NCI-H2196 treated with DMSO at 0.1 percent for 48 hours (cell line): Measurements from ENCODE around the gene TBPL2.
"Not testable (repeated sequence)": the region's sequence is repeated elsewhere in the genome, so short reads cannot be mapped to it uniquely, and the experiment has no call there.

Experiments
- DNase-seq: peaks from one replicate; lab custom pipeline; 2025; ENCODE audit not compliant: unreplicated experiment; lab: John Stamatoyannopoulos, UW

TBPL2 gene

DNA sequence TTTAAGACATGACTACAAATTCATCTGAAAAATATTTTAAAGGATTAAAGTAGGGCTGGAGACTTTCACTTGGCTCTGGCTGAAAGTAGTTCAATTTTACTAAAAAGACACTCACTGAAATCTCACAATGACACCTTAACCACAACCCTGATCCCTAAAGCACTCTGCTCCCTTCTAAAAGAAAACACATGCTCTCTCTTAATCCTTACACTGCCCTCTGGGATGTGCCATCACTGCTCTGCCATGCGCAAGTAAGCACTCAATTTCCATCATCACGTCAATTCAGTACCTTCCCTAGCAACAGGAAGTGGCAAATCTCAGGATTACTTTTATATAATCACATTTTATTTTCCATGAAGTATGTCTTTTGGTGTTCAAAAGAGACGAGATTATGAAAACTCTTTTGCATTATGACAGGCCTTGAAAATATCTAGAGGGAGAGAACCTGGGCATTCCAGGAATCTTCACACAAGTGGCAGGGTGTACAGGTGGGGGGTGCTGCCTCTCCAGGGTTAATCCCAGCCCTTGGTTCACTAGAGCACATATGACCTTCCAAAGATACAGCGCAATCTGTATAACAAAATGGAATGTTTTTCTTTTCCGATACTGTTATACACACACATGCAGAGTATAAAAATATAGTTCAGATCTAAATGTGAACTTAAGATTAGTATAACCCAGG lies 36.1 kb downstream of the TBPL2 start:
- no peak for DNase-seq

DNA sequence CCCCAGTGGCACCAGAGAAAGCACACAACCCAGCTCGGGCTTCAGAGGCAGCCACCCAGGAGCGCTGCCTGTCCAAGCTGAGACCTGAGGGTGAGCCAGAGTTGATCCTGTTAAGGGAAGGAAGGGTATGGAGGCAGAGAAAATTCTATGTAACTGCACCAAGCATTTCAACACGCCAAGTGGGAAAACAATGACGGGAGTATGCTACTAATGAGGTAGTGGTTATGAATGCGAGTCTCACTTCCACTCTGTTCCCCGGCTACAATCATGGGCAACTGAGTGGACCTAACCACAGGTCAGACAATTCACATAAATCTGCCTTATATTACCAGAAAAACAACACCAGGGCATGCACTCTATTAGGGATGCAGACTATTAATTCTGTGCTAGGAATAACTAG lies 38.7 kb downstream of the TBPL2 start:
- no peak for DNase-seq

GRCh38 chr14:55399852-55400251 lies 40.6 kb downstream of the TBPL2 start:
- no peak for DNase-seq

DNA sequence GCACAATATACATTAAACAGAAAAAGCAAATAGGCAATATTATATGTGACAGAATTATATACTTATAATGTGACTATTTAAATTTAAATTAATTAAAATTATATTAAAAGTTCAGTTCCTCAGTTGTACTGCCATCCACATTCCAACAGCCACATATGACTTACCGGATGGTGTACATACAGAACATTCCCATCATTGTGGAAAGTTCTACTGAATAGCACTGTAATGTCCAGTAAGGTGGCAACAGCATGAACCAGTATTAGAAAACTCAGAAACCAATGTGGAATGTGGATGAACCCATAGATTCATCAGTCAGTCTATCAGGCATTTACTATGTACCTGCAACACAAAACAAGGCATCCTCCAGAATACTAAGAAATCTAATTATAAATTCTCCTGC lies 41.2 kb downstream of the TBPL2 start:
- DNase-seq, result no peak

GRCh38 chr14:55398679-55399078 lies 41.7 kb downstream of the TBPL2 start:
- no peak for DNase-seq

- DNase-seq, result no peak
These were observed 51.1 kb downstream of the TBPL2 start for GRCh38 chr14:55389330-55389729.

GRCh38 chr14:55388160-55388559 lies 52.3 kb downstream of the TBPL2 start:
- no peak for DNase-seq

GRCh38 chr14:55387121-55387520 lies 53.3 kb downstream of the TBPL2 start:
- DNase-seq, result no peak

DNA sequence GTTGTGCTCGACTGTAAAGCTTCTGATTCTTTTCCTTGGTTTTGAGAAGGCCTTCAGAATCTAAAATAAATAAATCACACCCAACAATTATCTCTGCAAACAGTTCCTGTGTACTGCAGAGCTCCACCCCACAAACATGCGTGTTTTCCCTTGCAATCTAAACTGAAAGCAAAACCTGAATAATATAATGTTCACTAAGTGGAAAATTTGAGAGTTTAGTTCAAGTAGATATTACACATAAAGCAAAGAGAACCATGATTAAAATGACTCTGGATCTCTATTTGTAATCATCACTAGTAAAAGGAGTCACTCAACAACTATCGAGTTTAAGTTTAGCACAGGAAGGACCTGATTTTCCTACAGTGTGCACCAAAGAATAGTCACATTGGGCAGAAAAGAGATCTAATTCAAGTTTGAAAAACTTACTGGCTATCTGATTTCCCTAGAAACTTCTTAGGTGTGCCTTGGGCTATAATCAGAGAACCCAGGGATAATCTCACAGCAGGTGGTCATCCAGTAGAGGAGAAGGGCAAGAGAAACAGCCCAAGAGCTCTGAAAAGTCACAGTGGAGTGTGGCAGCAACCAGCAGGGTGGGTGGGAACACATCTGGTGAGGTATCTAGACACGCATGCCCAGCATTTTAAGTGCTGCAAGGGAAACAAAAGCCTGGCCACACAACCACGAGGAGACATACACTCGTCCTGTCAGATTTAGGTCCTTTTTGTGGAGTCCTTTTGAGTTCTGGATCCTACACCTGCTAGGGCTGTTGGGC lies 54.2 kb downstream of the TBPL2 start:
- DNase-seq, result no peak

- no peak for DNase-seq
These were observed 55.9 kb downstream of the TBPL2 start for GRCh38 chr14:55384536-55384935.

GRCh38 chr14:55383541-55384140 lies 56.8 kb downstream of the TBPL2 start:
- DNase-seq, result no peak

- not testable (repeated sequence) for DNase-seq
These were observed 57.4 kb downstream of the TBPL2 start for GRCh38 chr14:55383056-55383466.

DNA sequence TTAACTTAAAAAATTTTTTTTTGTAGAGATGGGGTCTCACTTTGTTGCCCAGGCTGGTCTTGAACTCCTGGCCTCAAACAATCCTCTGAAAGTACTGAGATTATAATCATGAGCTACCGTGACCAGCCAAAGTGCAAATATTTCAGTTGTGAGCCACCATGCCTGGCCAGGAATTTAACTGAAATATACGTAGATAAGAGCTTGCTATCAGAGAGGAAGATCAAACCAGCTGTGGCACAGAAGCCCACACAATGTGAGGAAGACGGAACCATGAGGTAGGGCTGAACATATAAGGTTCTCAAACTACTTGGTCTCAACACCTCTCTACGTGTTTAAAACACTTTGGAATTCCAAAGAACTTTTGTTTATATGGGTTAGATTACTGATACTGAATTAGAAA lies 57.9 kb downstream of the TBPL2 start:
- no peak for DNase-seq

GRCh38 chr14:55381561-55381960 lies 58.9 kb downstream of the TBPL2 start:
- DNase-seq, result no peak

DNA sequence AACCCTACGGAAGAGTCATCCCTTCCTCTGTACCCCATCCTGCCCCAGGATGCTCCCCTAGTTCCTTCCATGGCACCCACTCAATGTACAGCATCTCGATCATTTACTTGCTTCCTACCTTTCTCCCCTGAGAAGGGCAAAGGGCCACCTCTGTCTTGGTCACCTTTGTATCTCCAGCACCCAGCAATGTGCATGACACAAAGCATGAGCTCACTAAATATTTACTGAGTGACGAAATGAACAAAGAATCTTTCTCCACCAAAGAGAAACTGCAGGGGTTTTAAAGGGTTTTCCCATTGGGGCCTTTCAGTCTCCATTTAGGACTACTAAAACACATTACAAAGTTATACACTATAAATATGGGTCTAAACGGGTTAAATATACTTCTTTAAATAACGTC lies 59.4 kb downstream of the TBPL2 start:
- no peak for DNase-seq

DNA sequence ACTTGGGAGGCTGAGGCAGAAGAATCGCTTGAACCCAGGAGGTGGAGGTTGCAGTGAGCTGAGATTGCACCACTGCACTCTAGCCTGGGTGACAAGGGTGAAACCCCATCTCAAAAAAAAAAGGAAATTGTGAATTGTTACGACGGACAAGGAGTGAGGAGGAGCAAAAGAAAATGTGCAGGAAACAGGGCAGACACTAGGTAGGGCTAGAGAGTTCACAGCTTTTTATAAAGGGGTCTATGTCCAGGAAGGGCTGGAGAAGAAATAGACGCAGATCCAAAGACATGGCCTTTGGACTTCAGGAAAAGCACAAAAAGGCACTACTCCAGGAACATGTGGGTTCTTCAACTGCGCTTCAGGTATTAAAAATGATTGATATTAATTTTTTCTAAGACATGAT lies 63.2 kb downstream of the TBPL2 start:
- no peak for DNase-seq

DNA sequence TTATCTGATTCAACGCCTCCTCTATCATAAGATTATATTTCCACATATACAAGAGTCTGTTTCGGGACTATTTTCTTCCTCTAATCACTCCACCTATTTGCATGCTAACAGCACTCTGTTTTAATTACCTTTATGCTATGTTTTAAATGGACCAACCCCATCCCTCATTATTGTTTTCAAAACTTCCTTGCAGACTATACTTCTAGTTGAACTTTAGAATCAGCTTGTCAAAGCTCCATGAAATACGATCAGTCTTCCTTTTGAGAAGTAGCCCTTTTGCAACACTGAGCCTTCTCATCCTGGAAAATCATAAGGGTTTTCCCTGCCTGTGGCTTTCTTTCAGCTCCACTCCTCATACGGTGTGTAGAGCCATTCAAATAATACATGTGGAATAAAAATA lies 65.6 kb downstream of the TBPL2 start:
- DNase-seq, result no peak

GRCh38 chr14:55373784-55374705 lies 66.4 kb downstream of the TBPL2 start:
- no peak for DNase-seq

GRCh38 chr14:55372825-55373224 lies 67.6 kb downstream of the TBPL2 start:
- DNase-seq, result no peak

DNA sequence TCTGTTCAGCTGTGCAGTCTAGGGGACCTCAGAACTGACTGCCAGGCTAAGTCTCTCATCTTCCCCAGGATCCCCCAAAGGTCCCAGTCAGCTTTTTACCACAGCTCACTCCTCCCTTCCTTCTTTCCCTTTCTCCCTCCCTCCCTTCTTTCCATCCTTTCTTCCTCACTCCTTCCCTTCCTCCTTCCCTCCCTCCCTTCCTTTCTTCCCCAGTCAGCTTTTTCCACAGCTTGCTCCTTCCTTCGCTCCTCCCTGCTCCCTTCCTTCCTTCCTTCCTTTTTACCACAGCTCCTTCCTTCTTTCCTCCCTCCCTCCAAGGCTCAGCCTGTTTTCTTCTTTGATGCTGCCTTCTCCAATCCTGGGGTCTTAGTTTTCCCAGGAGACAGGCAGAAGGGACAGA lies 68.0 kb downstream of the TBPL2 start:
- DNase-seq, result no peak

DNA sequence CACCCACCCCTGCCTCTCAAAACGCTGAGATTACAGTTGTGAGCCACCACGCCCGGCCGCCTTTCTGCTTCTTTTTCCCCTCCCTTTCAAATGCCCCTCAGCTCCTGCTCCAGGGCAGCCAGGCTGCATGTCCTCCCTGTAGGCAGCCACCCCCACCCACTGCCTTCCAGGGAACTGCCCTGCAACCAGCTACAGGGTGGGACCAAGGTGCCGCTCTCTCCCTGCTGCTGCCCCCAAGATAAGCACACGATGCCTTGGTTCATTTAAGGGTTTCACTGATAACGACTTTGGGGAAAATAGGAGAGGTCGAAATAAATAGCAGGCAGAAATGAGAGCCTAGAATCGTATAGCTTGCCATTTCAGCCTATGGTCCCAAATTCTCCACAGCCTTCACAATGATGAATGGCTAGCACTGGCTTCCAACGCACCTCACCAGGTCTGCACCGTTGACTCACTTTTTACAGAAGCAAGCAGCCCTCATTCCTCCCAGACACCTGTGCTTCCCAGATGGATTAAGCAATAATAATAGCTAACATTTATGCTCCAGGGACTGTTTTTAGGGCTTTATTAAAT lies 69.4 kb downstream of the TBPL2 start:
- DNase-seq, result no peak
